ENCODE measurements around the gene PKN1. TPM values are rescaled to one million over a fixed set of nuclear protein-coding genes. Genes with fewer than 3 reads are reported as not detected.

PKN1 gene
- total and polyA plus RNA-seq, 2 donors (not counting 1 experiment from before 2014, with no cell fraction given): 114 to 171 TPM

- Histone ChIP-seq H3K9me3 (ENCODE audit: control extremely low read depth in 1 of 3, control insufficient read depth in 2 of 3, insufficient read depth in 1 of 3, low read length in 2 of 3) (no peaks in the 10 kb centered on the region), H3K4me1 (ENCODE audit: control insufficient read depth in 2 of 2, insufficient read depth in 2 of 2, low read length in 2 of 2) (peaks cover 32 to 39% of the 10 kb centered on the region in 2 donors), H3K27me3 (replicated peaks in 1 of 4; ENCODE audit: control extremely low read depth in 1 of 4, control insufficient read depth in 3 of 4, insufficient read depth in 4 of 4, low read length in 3 of 4) (no peaks in the 10 kb centered on the region), H2AFZ (ENCODE audit: insufficient read depth, low read depth, low read length, poor library complexity, severe bottlenecking) (no peak overlapping the region), H3K4me3 (ENCODE audit: control extremely low read depth in 1 of 5, extremely low read depth in 1 of 5, insufficient read depth in 1 of 5, low read depth in 2 of 5, low read length in 4 of 5) (no peak overlapping the region), H4K20me1 (ENCODE audit: control insufficient read depth, insufficient read depth, low read length, poor library complexity, severe bottlenecking) (peaks cover 43% of the 10 kb centered on the region), H3K9ac (ENCODE audit: low read length) (no peak overlapping the region), H3K27ac (ENCODE audit: low read length in 2 of 2) (no peak overlapping the region), H3K4me2 (replicated peaks; ENCODE audit: low read depth, low read length, poor library complexity, severe bottlenecking) (no peak overlapping the region), H3K79me2 (ENCODE audit: control insufficient read depth, insufficient read depth, low read length) (peaks cover 21% of the 10 kb centered on the region), H3K36me3 (replicated peaks in 1 of 2; ENCODE audit: control extremely low read depth in 1 of 2, control insufficient read depth in 1 of 2, extremely low read depth in 1 of 2, insufficient read depth in 2 of 2, low read length in 1 of 2) (peaks cover 0 to 25% of the 10 kb centered on the region in 2 experiments)
- ATAC-seq (ENCODE audit: low read depth) (no peak), DNase-seq (no peak)
- Mint-ChIP-seq H3K9me3 (ENCODE audit: insufficient read depth) (no peaks in the 10 kb centered on the region), H3K4me3 (peak overlapping the region; percentile 96), H3K4me1 (peaks cover 45% of the 10 kb centered on the region), H3K27me3 (no peaks in the 10 kb centered on the region), H3K27ac (peak overlapping the region; percentile 60)
- ChIA-PET POLR2A (no interaction called here), CTCF (no interaction called here)
- 93% methylated on average over 3 of the region's 8 CpGs for WGBS (ENCODE audit: insufficient coverage)
- intact Hi-C loops (cut with micrococcal nuclease): no loop called here
- TF ChIP-seq CTCF (IDR thresholded peaks at IDR 0.05) (no peak), EZH2 (IDR thresholded peaks at IDR 0.05; ENCODE audit: borderline replicate concordance, insufficient read depth, low read depth, low read length, poor library complexity, severe bottlenecking) (no peak)
Measured at GRCh38 chr19:14515501-14516047, 82.5 kb downstream of the PKN1 start.

GRCh38 chr19:14516048-14516534, 83.0 kb downstream of the PKN1 start:
- Histone ChIP-seq H3K4me3 (ENCODE audit: control extremely low read depth in 1 of 5, extremely low read depth in 1 of 5, insufficient read depth in 1 of 5, low read depth in 2 of 5, low read length in 4 of 5) (peak overlapping the region in 1 of 5 experiments; percentile 98), H3K79me2 (ENCODE audit: control insufficient read depth, insufficient read depth, low read length) (peaks cover 21% of the 10 kb centered on the region), H3K27me3 (replicated peaks in 1 of 4; ENCODE audit: control extremely low read depth in 1 of 4, control insufficient read depth in 3 of 4, insufficient read depth in 4 of 4, low read length in 3 of 4) (no peaks in the 10 kb centered on the region), H3K36me3 (replicated peaks in 1 of 2; ENCODE audit: control extremely low read depth in 1 of 2, control insufficient read depth in 1 of 2, extremely low read depth in 1 of 2, insufficient read depth in 2 of 2, low read length in 1 of 2) (peaks cover 0 to 25% of the 10 kb centered on the region in 2 experiments), H3K9ac (ENCODE audit: low read length) (no peak overlapping the region), H3K27ac (ENCODE audit: low read length in 2 of 2) (no peak overlapping the region), H3K9me3 (ENCODE audit: control extremely low read depth in 1 of 3, control insufficient read depth in 2 of 3, insufficient read depth in 1 of 3, low read length in 2 of 3) (no peaks in the 10 kb centered on the region), H2AFZ (ENCODE audit: insufficient read depth, low read depth, low read length, poor library complexity, severe bottlenecking) (no peak overlapping the region), H3K4me1 (ENCODE audit: control insufficient read depth in 2 of 2, insufficient read depth in 2 of 2, low read length in 2 of 2) (peaks cover 32 to 39% of the 10 kb centered on the region in 2 donors), H4K20me1 (ENCODE audit: control insufficient read depth, insufficient read depth, low read length, poor library complexity, severe bottlenecking) (peaks cover 43% of the 10 kb centered on the region), H3K4me2 (replicated peaks; ENCODE audit: low read depth, low read length, poor library complexity, severe bottlenecking) (peak overlapping the region; percentile 93)
- DNase-seq (no peak), ATAC-seq (ENCODE audit: low read depth) (no peak)
- Mint-ChIP-seq H3K27me3 (no peaks in the 10 kb centered on the region), H3K27ac (peak overlapping the region; percentile 82), H3K4me1 (peaks cover 45% of the 10 kb centered on the region), H3K9me3 (ENCODE audit: insufficient read depth) (no peaks in the 10 kb centered on the region), H3K4me3 (peak overlapping the region; percentile 96)
- TF ChIP-seq CTCF (IDR thresholded peaks at IDR 0.05) (no peak), EZH2 (IDR thresholded peaks at IDR 0.05; ENCODE audit: borderline replicate concordance, insufficient read depth, low read depth, low read length, poor library complexity, severe bottlenecking) (no peak)
- intact Hi-C loops (cut with micrococcal nuclease): no loop called here
- POLR2A ChIA-PET: no interaction called here
- CTCF ChIA-PET: interaction anchor here (1.8 to 1.9 kb wide), 2 partner anchors 41 to 379 kb away, joined by 6 read pairs; partner anchors contain the start of gene ASF1B
- WGBS (ENCODE audit: insufficient coverage): 87% methylated on average over 11 of the region's 15 CpGs

All from B cell (primary cell).